IMR-90 (cell line): Measurements from ENCODE around the gene PHLDB1. TPM values are rescaled to one million over a fixed set of nuclear protein-coding genes. Genes with fewer than 3 reads are reported as not detected.

ENCODE experiments used
- ATAC-seq: fragments of 200-7000 bp; cut with Tn5 transposase; 2 replicates; pipeline ENCODE4 v1.9.1; 2020; ENCODE audit warnings: low read depth, mild to moderate bottlenecking, moderate library complexity
- BruUV-seq: library from RNA; stranded (reverse); fragments of 400-500 nt; replicated peaks from 2 replicates; lab custom pipeline; 2021; lab: Mats Ljungman, UMichigan
- CTCF ChIA-PET: fragments of 300-600 bp; formaldehyde crosslinking; extraction: SDS; loops from one replicate; lab custom pipeline; 2021; ENCODE audit warnings: antibody characterized with exemption; lab: Yijun Ruan, JAX
- POLR2A ChIA-PET: fragments of 300-600 bp; sonication (Branson Sonifier 250); formaldehyde crosslinking; loops from one replicate; lab custom pipeline; 2022; ENCODE audit warnings: antibody characterized with exemption; ENCODE audit not compliant: unreplicated experiment; lab: Charles Lee
- DNase-seq: peaks from one replicate; pipeline ENCODE4 v3.0.0; 2013
- H2AFZ ChIP-seq: replicated peaks from 2 replicates; pipeline ENCODE3; 2013; ENCODE audit warnings: low read length, mild to moderate bottlenecking; ENCODE audit not compliant: poor library complexity
- H2AK5ac ChIP-seq: 2 replicates; pipeline ENCODE4 v1.6.1; 2013; ENCODE audit warnings: low read depth, low read length, inconsistent platforms
- H2AK9ac ChIP-seq: replicated peaks from 2 replicates; pipeline ENCODE3; 2013; ENCODE audit warnings: mild to moderate bottlenecking, low read depth, low read length, moderate library complexity; ENCODE audit not compliant: poor library complexity
- H2BK120ac ChIP-seq: 2 replicates; pipeline ENCODE4 v1.6.1; 2013; ENCODE audit warnings: low read depth, low read length, inconsistent platforms
- H2BK15ac ChIP-seq: 3 replicates; pipeline ENCODE4 v1.6.1; 2013; ENCODE audit warnings: low read depth, low read length, inconsistent platforms
- H2BK20ac ChIP-seq: 2 replicates; pipeline ENCODE4 v1.6.1; 2013; ENCODE audit warnings: low read depth, mild to moderate bottlenecking, inconsistent platforms, low read length, moderate library complexity
- H2BK5ac ChIP-seq: 2 replicates; pipeline ENCODE4 v1.6.1; 2013; ENCODE audit warnings: mild to moderate bottlenecking, low read depth, low read length, inconsistent platforms; ENCODE audit not compliant: poor library complexity, severe bottlenecking
- H3K14ac ChIP-seq: replicated peaks from 2 replicates; pipeline ENCODE4 v1.6.1; 2013; ENCODE audit warnings: low read depth, low read length, inconsistent platforms
- H3K18ac ChIP-seq: 2 replicates; pipeline ENCODE4 v1.6.1; 2013; ENCODE audit warnings: low read depth, low read length, control low read depth
- H3K23ac ChIP-seq: 2 replicates; pipeline ENCODE4 v1.6.1; 2013; ENCODE audit warnings: low read depth, low read length, inconsistent platforms
- H3K27ac ChIP-seq: 2 replicates; pipeline ENCODE4 v1.5.1; 2013; ENCODE audit warnings: mild to moderate bottlenecking, control low read depth, low read length; ENCODE audit not compliant: insufficient read depth
- H3K27me3 ChIP-seq: 2 replicates; pipeline ENCODE4 v1.6.1; 2013; ENCODE audit warnings: low read length; ENCODE audit not compliant: control insufficient read depth, insufficient read depth
- H3K36me3 ChIP-seq: 2 replicates; pipeline ENCODE4 v1.6.1; 2013; ENCODE audit warnings: low read length, mixed read lengths; ENCODE audit not compliant: control insufficient read depth, insufficient read depth
- H3K4ac ChIP-seq: 2 replicates; pipeline ENCODE4 v1.6.1; 2013; ENCODE audit warnings: low read depth, low read length, inconsistent platforms
- H3K4me1 ChIP-seq: 2 replicates; pipeline ENCODE4 v1.6.1; 2013; ENCODE audit warnings: low read length, mixed read lengths; ENCODE audit not compliant: control insufficient read depth, insufficient read depth
- H3K4me2 ChIP-seq: 2 replicates; pipeline ENCODE4 v1.6.1; 2013; ENCODE audit warnings: low read depth, mild to moderate bottlenecking, control low read depth, low read length, moderate library complexity
- H3K4me3 ChIP-seq: 2 replicates; pipeline ENCODE4 v1.5.1; 2013; ENCODE audit warnings: low read depth, mild to moderate bottlenecking, control low read depth, low read length, moderate library complexity; ENCODE audit not compliant: insufficient read depth
- H3K56ac ChIP-seq: 2 replicates; pipeline ENCODE4 v1.6.1; 2013; ENCODE audit warnings: low read length, inconsistent platforms; ENCODE audit not compliant: insufficient read depth; ENCODE audit errors: extremely low read depth
- H3K79me1 ChIP-seq, 2 experiments: 2 replicates each; pipeline ENCODE4 v1.6.1; 2013; ENCODE audit warnings: low read length in 2 of 2, inconsistent platforms in 1 of 2, low read depth in 1 of 2
- H3K9ac ChIP-seq: 2 replicates; pipeline ENCODE4 v1.6.1; 2013; ENCODE audit warnings: low read depth, low read length, control low read depth
- H3K9me1 ChIP-seq: 2 replicates; pipeline ENCODE4 v1.6.1; 2013; ENCODE audit warnings: low read length, inconsistent platforms; ENCODE audit not compliant: insufficient read depth
- H3K9me3 ChIP-seq: 2 replicates; pipeline ENCODE4 v1.6.1; 2013; ENCODE audit warnings: low read length; ENCODE audit not compliant: control insufficient read depth, insufficient read depth
- H4K20me1 ChIP-seq: 2 replicates; pipeline ENCODE4 v1.6.1; 2013; ENCODE audit warnings: low read length, inconsistent platforms; ENCODE audit not compliant: insufficient read depth
- H4K5ac ChIP-seq: 2 replicates; pipeline ENCODE4 v1.6.1; 2013; ENCODE audit warnings: mild to moderate bottlenecking, low read depth, low read length, control low read depth
- H4K8ac ChIP-seq, 2 experiments: 2 replicates each; pipeline ENCODE4 v1.6.1; 2013; ENCODE audit warnings: low read depth in 2 of 2, low read length in 2 of 2, control low read depth in 1 of 2, inconsistent platforms in 1 of 2
- H4K91ac ChIP-seq: 2 replicates; pipeline ENCODE4 v1.6.1; 2013; ENCODE audit warnings: low read depth, low read length, inconsistent platforms; ENCODE audit not compliant: insufficient read depth
- BHLHE40 ChIP-seq: fragments of 150-350 bp; IDR thresholded peaks from 2 replicates; pipeline ENCODE4 v1.6.1; 2016; ENCODE audit warnings: mild to moderate bottlenecking, low read depth, low read length
- CEBPB ChIP-seq: IDR thresholded peaks from 2 replicates; pipeline ENCODE4 v1.6.1; 2012; ENCODE audit warnings: low read depth, low read length, improper control_type of control experiment
- CHD1 ChIP-seq: IDR thresholded peaks from 2 replicates; pipeline ENCODE4 v1.6.1; 2012; ENCODE audit warnings: low read depth, low read length, improper control_type of control experiment
- CTCF ChIP-seq: conservative IDR thresholded peaks from 2 replicates; pipeline ENCODE4 v1.5.1; 2012; ENCODE audit warnings: mild to moderate bottlenecking, low read depth, low read length, improper control_type of control experiment
- FOS ChIP-seq: fragments of 150-350 bp; IDR thresholded peaks from 2 replicates; pipeline ENCODE4 v1.6.1; 2016; ENCODE audit warnings: low read depth, low read length
- MAFK ChIP-seq: IDR thresholded peaks from 2 replicates; pipeline ENCODE4 v1.6.1; 2012; ENCODE audit warnings: low read depth, low read length, improper control_type of control experiment
- MAZ ChIP-seq: IDR thresholded peaks from 2 replicates; pipeline ENCODE4 v1.6.1; 2012; ENCODE audit warnings: low read depth, mild to moderate bottlenecking, low read length, improper control_type of control experiment, moderate library complexity, borderline replicate concordance
- MXI1 ChIP-seq: IDR thresholded peaks from 2 replicates; pipeline ENCODE4 v1.6.1; 2012; ENCODE audit warnings: low read depth, mild to moderate bottlenecking, low read length, moderate library complexity, borderline replicate concordance
- NFE2L2 ChIP-seq: fragments of 150-350 bp; IDR thresholded peaks from 2 replicates; pipeline ENCODE4 v1.6.1; 2016; ENCODE audit warnings: low read depth, mild to moderate bottlenecking, low read length
- POLR2A ChIP-seq: IDR thresholded peaks from 2 replicates; pipeline ENCODE4 v1.6.1; 2012; ENCODE audit warnings: mild to moderate bottlenecking, low read depth, low read length
- RAD21 ChIP-seq: IDR thresholded peaks from 2 replicates; pipeline ENCODE4 v1.6.1; 2012; ENCODE audit warnings: low read length, improper control_type of control experiment
- RCOR1 ChIP-seq: IDR thresholded peaks from 2 replicates; pipeline ENCODE4 v1.6.1; 2012; ENCODE audit warnings: mild to moderate bottlenecking, low read length, improper control_type of control experiment; ENCODE audit not compliant: insufficient replicate concordance
- RFX5 ChIP-seq: IDR thresholded peaks from 2 replicates; pipeline ENCODE4 v1.8.0; 2012; ENCODE audit warnings: low read depth, mild to moderate bottlenecking, low read length, moderate library complexity
- SMC3 ChIP-seq: fragments of 150-350 bp; IDR thresholded peaks from 2 replicates; pipeline ENCODE4 v1.6.1; 2016; ENCODE audit warnings: low read depth, mild to moderate bottlenecking, antibody characterized with exemption, low read length, moderate library complexity
- USF2 ChIP-seq: fragments of 150-350 bp; IDR thresholded peaks from 2 replicates; pipeline ENCODE4 v1.6.1; 2017; ENCODE audit warnings: mild to moderate bottlenecking, antibody characterized with exemption, low read length, low read depth
- WGBS, 2 experiments: methylation state at CpG; one replicate each; pipeline versions ENCODE4 v1.1.5 to v1.1.7; 2013; ENCODE audit warnings: missing lambda C conversion rate in 2 of 2; ENCODE audit not compliant: insufficient read length in 1 of 2; ENCODE audit errors: extremely low coverage in 2 of 2; 5-methylcytosine and 5-hydroxymethylcytosine counted together
- dilution Hi-C: fragments of 300-500 bp; cut with HindIII; formaldehyde crosslinking; loops from one replicate; pipeline ENCODE4 v1.14.3; 2018; ENCODE audit warnings: low sequenced_read_pairs; ENCODE audit not compliant: unreplicated experiment
- in situ Hi-C: fragments of 300-500 bp; cut with MboI; formaldehyde crosslinking; loops from 3 replicates; pipeline ENCODE4 v1.14.3; 2019; ENCODE audit warnings: low sequenced_read_pairs, inconsistent platforms, mixed read lengths
- intact Hi-C: fragments of 100-400 bp; cut with micrococcal nuclease; formaldehyde crosslinking; loops from 2 replicates; pipeline ENCODE4 v1.10.0; 2022
- polyA plus RNA-seq, 3 experiments: library from polyadenylated mRNA; depleted of rRNA; stranded (reverse); fragments of >200 nt; gene quantifications; 2 replicates each; pipeline ENCODE4 v1.2.3, GENCODE V29; 2012; ENCODE audit warnings: low replicate concordance in 1 of 3
- total RNA-seq: library from RNA; depleted of rRNA; stranded (reverse); fragments of >200 nt; gene quantifications from 2 replicates; pipeline ENCODE4 v1.2.3, GENCODE V29; 2012
- TF ChIP-seq, protein P1 (sequence below): fragments of 150-350 bp; IDR thresholded peaks from 2 replicates; pipeline ENCODE4 v1.6.1; 2016; ENCODE audit warnings: low read depth, mild to moderate bottlenecking, low read length, moderate library complexity, borderline replicate concordance

Gene PHLDB1
- total and polyA plus RNA-seq, 2 of the 4 experiments (the other 2 are of a cell fraction) = 40.0 to 90.4 TPM

- no peak overlapping the region for H2AK5ac ChIP-seq
- no peak overlapping the region for H2BK5ac ChIP-seq
- peaks cover 28% of the 10 kb centered on the region for H3K9me1 ChIP-seq
- no peak overlapping the region for H3K14ac ChIP-seq
- H3K79me1 ChIP-seq = peaks cover 37 to 92% of the 10 kb centered on the region in 2 experiments
- TSS peak; percentile 58 for BruUV-seq
- no peak overlapping the region for H3K9ac ChIP-seq
- dilution Hi-C loops (no loop called here), in situ Hi-C loops (no loop called here), intact Hi-C loops (no loop called here)
- TF ChIP-seq CEBPB (no peak), SMC3 (no peak), BHLHE40 (no peak), FOS (no peak), USF2 (no peak), RFX5 (no peak), POLR2A (no peak), CHD1 (no peak), CTCF (no peak), MAZ (no peak), RAD21 (no peak), MAFK (no peak), NFE2L2 (no peak), MXI1 (no peak), RCOR1 (no peak)
- TF ChIP-seq, protein P1, sequence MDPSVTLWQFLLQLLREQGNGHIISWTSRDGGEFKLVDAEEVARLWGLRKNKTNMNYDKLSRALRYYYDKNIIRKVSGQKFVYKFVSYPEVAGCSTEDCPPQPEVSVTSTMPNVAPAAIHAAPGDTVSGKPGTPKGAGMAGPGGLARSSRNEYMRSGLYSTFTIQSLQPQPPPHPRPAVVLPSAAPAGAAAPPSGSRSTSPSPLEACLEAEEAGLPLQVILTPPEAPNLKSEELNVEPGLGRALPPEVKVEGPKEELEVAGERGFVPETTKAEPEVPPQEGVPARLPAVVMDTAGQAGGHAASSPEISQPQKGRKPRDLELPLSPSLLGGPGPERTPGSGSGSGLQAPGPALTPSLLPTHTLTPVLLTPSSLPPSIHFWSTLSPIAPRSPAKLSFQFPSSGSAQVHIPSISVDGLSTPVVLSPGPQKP = no peak
- H3K23ac ChIP-seq = no peak overlapping the region
- H3K4me1 ChIP-seq = peaks cover 11% of the 10 kb centered on the region
- peaks cover 79% of the 10 kb centered on the region for H4K20me1 ChIP-seq
- CTCF ChIA-PET = no interaction called here
- no peaks in the 10 kb centered on the region for H3K9me3 ChIP-seq
- H3K4me2 ChIP-seq = no peak overlapping the region
- H3K36me3 ChIP-seq = peaks cover 74% of the 10 kb centered on the region
- H3K4ac ChIP-seq = no peak overlapping the region
- no peaks in the 10 kb centered on the region for H3K27me3 ChIP-seq
- H3K27ac ChIP-seq = no peak overlapping the region
- no peak for DNase-seq
- H3K4me3 ChIP-seq = no peak overlapping the region
- no peak overlapping the region for H4K91ac ChIP-seq
- POLR2A ChIA-PET = no interaction called here
- no peak overlapping the region for H4K5ac ChIP-seq
- no peak overlapping the region for H4K8ac ChIP-seq
- H2BK20ac ChIP-seq = no peak overlapping the region
- H3K56ac ChIP-seq = no peak overlapping the region
- H2AFZ ChIP-seq = no peak overlapping the region
- H2AK9ac ChIP-seq = no peak overlapping the region
- no peak for ATAC-seq
- WGBS, 2 experiments = 84% methylated on average over 8 of the region's 10 CpGs; no CpG with 5 or more reads in 1 of the 2 experiments
- H2BK120ac ChIP-seq = no peak overlapping the region
- H3K18ac ChIP-seq = no peak overlapping the region
- H2BK15ac ChIP-seq = no peak overlapping the region
Measured at GRCh38 chr11:118627566-118627965, 20.2 kb downstream of the PHLDB1 start.
